GM19025 (cell line): ENCODE measurements around the gene SPATS2L.

ENCODE experiments used
- ATAC-seq: cut with Tn5 transposase; IDR thresholded peaks from one replicate; pipeline ENCODE4 v1.9.1; 2021; ENCODE audit warnings: mild to moderate bottlenecking, low read depth, moderate library complexity; ENCODE audit not compliant: unreplicated experiment

SPATS2L gene

DNA sequence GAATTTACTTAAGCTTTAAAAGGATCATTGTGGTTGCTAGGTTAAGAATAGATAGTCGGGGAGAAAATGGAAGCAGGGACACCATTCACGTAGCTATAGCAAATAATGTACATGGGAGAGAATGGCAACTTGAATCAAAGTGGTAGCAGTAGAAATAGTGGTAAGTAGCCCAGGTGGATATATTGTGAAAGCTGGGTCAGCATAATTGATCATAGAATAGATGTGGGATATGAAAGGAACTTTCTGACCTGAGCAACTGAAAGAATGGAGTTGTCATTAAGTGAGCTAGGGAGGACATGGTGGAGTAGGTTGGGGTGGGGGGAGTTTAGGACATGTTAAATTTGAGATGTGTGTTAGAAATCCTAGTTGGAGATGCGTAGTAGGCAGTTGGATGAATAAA, 221.7 kb downstream of the SPATS2L start:
- ATAC-seq: no peak
